ENCODE data around the gene MPPE1. TPM values are rescaled to one million over a fixed set of nuclear protein-coding genes. Genes with fewer than 3 reads are reported as not detected.
"Not testable (repeated sequence)": the region's sequence is repeated elsewhere in the genome, so short reads cannot be mapped to it uniquely, and the experiment has no call there.

The MPPE1 gene
- total RNA-seq, 2 experiments from 2014 or later = 60.4 to 61.1 TPM

- ATAC-seq (ENCODE audit: low read depth) = no peak
- no peaks in the 10 kb centered on the region for H3K36me3 Mint-ChIP-seq
- POLR2A ChIA-PET = no interaction called here
- H3K4me3 Mint-ChIP-seq = no peak overlapping the region
- no peaks in the 10 kb centered on the region for H3K9me3 Mint-ChIP-seq
- DNase-seq = no peak
- peaks cover 6% of the 10 kb centered on the region for H3K4me1 Mint-ChIP-seq
- no peak overlapping the region for H3K27ac Mint-ChIP-seq
- peaks cover 3% of the 10 kb centered on the region for H3K27me3 Mint-ChIP-seq
Measured at GRCh38 chr18:11944786-11945185, 36.7 kb upstream of the MPPE1 start.

DNA sequence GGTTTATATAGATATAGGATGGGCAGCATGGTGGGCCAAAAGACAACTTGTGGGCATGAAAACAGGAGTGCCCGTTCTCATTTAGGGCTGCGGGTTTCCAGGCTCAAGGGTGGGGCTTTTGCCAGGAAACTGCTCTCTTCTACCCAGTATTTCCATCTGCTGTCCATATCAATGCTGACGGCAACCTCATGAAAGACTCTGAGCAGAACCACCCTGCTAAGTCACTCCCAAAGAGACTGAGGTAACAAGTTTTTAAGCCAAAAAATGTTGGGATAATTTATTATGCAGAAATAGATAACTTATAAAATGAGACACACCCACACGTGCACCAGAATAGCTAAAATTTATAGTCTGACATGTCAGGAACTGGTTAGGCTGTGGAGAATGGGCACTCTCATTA is 36.1 kb upstream of the MPPE1 start:
- peaks cover 6% of the 10 kb centered on the region for H3K4me1 Mint-ChIP-seq
- H3K36me3 Mint-ChIP-seq = no peaks in the 10 kb centered on the region
- H3K9me3 Mint-ChIP-seq = no peaks in the 10 kb centered on the region
- DNase-seq (no peak), ATAC-seq (ENCODE audit: low read depth) (no peak)
- POLR2A ChIA-PET = no interaction called here
- no peak overlapping the region for H3K27ac Mint-ChIP-seq
- peaks cover 3% of the 10 kb centered on the region for H3K27me3 Mint-ChIP-seq
- no peak overlapping the region for H3K4me3 Mint-ChIP-seq

DNA sequence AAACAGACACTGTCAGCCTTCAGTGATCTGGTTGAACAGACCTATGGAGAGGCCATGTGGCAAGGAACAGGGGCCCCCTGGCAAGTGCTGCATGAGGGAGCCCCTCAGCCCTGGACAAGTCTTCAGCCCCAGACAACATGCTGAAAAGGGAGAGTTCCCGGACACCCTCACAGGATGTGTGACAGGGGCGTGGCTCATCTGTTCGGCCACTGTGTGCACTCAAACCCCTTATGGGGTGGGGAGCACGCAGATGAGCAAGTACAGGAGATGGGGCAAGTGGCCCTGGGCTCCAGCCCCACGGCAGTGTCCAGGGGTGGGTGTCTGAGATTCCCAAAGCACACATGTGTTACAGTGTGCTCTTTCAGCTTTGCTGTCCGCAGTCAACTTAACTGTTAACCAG is 35.4 kb upstream of the MPPE1 start:
- no peaks in the 10 kb centered on the region for H3K36me3 Mint-ChIP-seq
- POLR2A ChIA-PET = no interaction called here
- DNase-seq (no peak), ATAC-seq (ENCODE audit: low read depth) (no peak)
- no peak overlapping the region for H3K4me3 Mint-ChIP-seq
- peaks cover 6% of the 10 kb centered on the region for H3K4me1 Mint-ChIP-seq
- H3K9me3 Mint-ChIP-seq = no peaks in the 10 kb centered on the region
- H3K27ac Mint-ChIP-seq = no peak overlapping the region
- H3K27me3 Mint-ChIP-seq = peaks cover 3% of the 10 kb centered on the region

- Mint-ChIP-seq H3K4me3 (no peak overlapping the region), H3K27ac (no peak overlapping the region), H3K4me1 (peaks cover 4% of the 10 kb centered on the region), H3K36me3 (no peaks in the 10 kb centered on the region), H3K9me3 (no peaks in the 10 kb centered on the region), H3K27me3 (peaks cover 3% of the 10 kb centered on the region)
- POLR2A ChIA-PET = no interaction called here
- ATAC-seq (ENCODE audit: low read depth) (no peak), DNase-seq (no peak)
Measured at GRCh38 chr18:11940956-11941355, 32.8 kb upstream of the MPPE1 start.

GRCh38 chr18:11937874-11938478 is 29.9 kb upstream of the MPPE1 start:
- peaks cover 3% of the 10 kb centered on the region for H3K27me3 Mint-ChIP-seq
- H3K4me3 Mint-ChIP-seq = no peak overlapping the region
- H3K9me3 Mint-ChIP-seq = no peaks in the 10 kb centered on the region
- POLR2A ChIA-PET = interaction anchor here (1.1 to 1.9 kb wide), 2 partner anchors 42 to 58 kb away, joined by 3 to 5 read pairs; no protein-coding TSS in a partner anchor
- no peak overlapping the region for H3K27ac Mint-ChIP-seq
- H3K4me1 Mint-ChIP-seq = peaks cover 1% of the 10 kb centered on the region
- DNase-seq = peak; percentile 75
- no peaks in the 10 kb centered on the region for H3K36me3 Mint-ChIP-seq
- peak; percentile 60 for ATAC-seq (ENCODE audit: low read depth)

DNA sequence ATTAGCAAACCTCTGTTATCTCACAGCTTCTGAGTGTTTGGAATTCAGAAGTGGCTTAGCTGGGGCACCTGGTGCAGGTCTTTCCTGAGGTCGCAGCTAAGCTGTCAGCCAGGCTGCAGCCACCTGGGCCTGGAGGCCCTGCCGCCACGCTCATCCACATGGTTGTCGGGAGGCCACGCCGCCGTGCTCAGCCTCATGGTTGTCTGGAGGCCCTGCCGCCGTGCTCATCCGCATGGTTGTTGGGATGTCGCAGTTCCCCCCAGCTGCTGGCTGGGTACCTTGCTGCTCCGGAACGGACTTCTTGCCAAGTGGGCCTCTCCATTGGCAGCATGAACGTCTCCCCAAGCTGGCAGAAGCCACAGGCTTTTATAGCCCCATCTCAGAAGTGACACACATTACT is 24.3 kb upstream of the MPPE1 start:
- Mint-ChIP-seq H3K4me1 (no peaks in the 10 kb centered on the region), H3K27ac (no peak overlapping the region), H3K4me3 (no peak overlapping the region), H3K9me3 (no peaks in the 10 kb centered on the region), H3K27me3 (peaks cover 3% of the 10 kb centered on the region), H3K36me3 (no peaks in the 10 kb centered on the region)
- POLR2A ChIA-PET = no interaction called here
- no peak for ATAC-seq (ENCODE audit: low read depth)
- DNase-seq = no peak

GRCh38 chr18:11927497-11927896 is 19.4 kb upstream of the MPPE1 start:
- POLR2A ChIA-PET = no interaction called here
- no peaks in the 10 kb centered on the region for H3K9me3 Mint-ChIP-seq
- ATAC-seq (ENCODE audit: low read depth) (no peak), DNase-seq (no peak)
- no peak overlapping the region for H3K4me3 Mint-ChIP-seq
- peaks cover 2% of the 10 kb centered on the region for H3K27me3 Mint-ChIP-seq
- no peak overlapping the region for H3K27ac Mint-ChIP-seq
- no peaks in the 10 kb centered on the region for H3K4me1 Mint-ChIP-seq
- no peaks in the 10 kb centered on the region for H3K36me3 Mint-ChIP-seq

DNA sequence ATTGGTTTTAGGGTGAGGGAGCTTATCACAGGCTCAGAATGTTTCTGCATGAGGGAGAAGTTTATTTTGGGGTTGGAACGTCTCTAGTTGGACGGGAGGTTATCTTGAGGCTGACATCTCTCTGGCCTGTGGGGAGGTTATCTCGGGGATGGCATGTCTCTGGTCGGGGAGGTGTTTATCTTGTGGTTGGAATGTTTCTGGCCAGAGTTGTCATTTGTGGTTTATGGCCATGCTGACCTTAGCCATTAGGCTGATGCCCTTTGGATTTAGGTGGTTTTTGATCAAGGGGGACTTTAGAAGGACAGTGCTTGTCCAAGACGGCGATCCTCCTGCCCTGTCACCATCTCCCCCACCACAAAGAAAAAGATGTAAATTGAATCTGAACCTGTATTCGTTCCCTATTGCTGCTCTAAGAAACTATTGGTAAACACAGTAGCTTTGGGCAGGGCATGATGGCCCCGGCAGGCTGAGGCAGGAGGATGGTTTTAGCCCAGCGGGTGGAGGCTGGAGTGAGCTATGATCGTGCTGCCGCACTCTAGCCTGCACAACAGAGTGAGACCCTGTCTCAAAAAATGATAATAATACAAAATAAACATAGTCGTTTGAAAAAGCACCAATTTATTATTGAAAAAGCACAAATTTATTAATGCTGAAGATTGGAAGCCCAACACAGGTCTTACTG is 17.8 kb upstream of the MPPE1 start:
- H3K4me1 Mint-ChIP-seq = no peaks in the 10 kb centered on the region
- peaks cover 2% of the 10 kb centered on the region for H3K27me3 Mint-ChIP-seq
- no peaks in the 10 kb centered on the region for H3K9me3 Mint-ChIP-seq
- H3K4me3 Mint-ChIP-seq = no peak overlapping the region
- DNase-seq (no peak), ATAC-seq (ENCODE audit: low read depth) (no peak)
- POLR2A ChIA-PET = no interaction called here
- no peak overlapping the region for H3K27ac Mint-ChIP-seq
- H3K36me3 Mint-ChIP-seq = no peaks in the 10 kb centered on the region

DNA sequence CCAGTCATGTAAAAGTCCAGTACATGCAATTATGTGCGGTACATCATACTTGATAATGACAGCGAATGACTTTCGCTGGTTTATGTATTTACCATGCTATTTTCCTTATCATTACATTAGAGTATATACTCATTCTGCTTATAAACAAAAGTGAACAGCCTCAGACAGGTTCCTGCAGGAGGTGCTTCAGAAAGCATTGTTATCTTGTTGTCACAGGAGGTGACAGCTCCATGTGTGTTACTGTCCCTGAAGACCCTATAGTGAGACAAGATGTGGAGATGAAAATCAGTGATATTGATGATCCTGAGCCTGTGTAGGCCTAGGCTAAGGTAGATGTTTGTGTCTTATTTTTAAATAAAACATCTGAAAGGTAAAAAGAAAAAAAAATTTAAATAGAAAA is 15.3 kb upstream of the MPPE1 start:
- Mint-ChIP-seq H3K9me3 (no peaks in the 10 kb centered on the region), H3K4me3 (no peak overlapping the region), H3K36me3 (no peaks in the 10 kb centered on the region), H3K4me1 (no peaks in the 10 kb centered on the region), H3K27me3 (peaks cover 2% of the 10 kb centered on the region), H3K27ac (no peak overlapping the region)
- DNase-seq (no peak), ATAC-seq (ENCODE audit: low read depth) (no peak)
- POLR2A ChIA-PET = no interaction called here

DNA sequence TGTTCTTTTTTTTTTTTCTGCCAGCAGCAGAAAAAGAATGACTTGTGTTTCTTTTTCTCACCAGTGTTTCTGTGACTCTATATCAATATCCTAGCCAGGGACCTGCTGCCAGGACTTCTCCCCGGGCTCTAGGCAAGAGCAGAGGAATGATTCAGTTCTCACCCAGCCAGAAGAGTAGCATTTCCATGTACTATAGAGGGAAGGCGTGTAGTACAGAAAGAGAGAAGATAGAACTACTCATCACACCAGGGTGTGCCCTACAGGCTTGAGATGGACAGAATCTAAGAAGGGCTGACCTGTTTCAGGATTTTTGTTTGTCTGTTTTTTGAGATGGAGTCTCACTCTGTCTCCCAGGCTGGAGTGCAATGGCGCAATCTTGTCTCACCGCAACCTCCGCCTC is 11.4 kb upstream of the MPPE1 start:
- H3K27ac Mint-ChIP-seq; H3K27me3 Mint-ChIP-seq; H3K36me3 Mint-ChIP-seq; H3K4me3 Mint-ChIP-seq; H3K9me3 Mint-ChIP-seq; POLR2A ChIA-PET; ATAC-seq (ENCODE audit: low read depth); H3K4me1 Mint-ChIP-seq; DNase-seq: not testable (repeated sequence)

DNA sequence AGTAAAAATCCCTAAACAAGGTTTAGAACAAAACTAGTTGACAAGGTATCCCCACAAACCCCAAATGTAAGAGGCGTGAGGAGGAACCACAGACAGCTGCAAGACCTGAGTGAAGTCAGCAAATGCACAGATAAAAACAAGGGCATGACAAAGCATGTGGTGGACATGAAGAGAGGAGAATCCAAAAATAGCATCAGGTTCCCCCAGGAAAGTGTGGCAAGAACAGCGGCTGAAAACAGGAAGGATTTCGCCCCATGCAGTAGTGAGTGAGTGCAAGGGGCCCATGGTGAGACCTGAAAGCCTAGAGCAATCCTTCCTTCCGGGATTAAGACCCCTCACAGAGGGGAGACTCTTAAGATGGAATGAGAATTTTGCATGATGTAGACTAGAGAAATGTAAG is 8.8 kb upstream of the MPPE1 start:
- ATAC-seq (ENCODE audit: low read depth); H3K4me1 Mint-ChIP-seq; H3K4me3 Mint-ChIP-seq; DNase-seq; H3K36me3 Mint-ChIP-seq; H3K27me3 Mint-ChIP-seq; H3K27ac Mint-ChIP-seq; H3K9me3 Mint-ChIP-seq; POLR2A ChIA-PET: not testable (repeated sequence)

DNA sequence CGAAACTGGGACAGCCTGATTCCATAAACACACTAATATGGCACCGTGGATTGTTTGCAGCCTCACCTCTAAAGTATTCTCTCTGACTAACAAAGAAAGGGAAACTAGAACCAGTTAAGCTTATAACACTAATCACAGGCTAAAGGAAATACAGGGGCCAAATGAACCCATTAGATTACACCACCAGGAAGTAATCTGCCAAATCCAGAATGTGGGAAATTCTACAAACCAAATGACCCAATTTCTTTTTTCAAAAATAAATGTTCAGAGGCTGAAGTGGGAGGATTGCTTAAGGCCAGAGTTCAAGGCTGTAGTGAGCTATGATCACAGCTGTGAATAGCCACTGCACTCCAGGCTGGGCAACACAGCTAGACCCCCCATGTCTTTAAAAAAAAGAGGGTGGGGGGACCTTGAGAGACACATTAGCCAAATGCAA is 1.5 kb upstream of the MPPE1 start:
- POLR2A ChIA-PET = interaction anchor here (2.4 kb wide), 1 partner anchor 59 kb away, joined by 13 read pairs; the partner anchor contains the start of gene CHMP1B
- peaks cover 7% of the 10 kb centered on the region for H3K36me3 Mint-ChIP-seq
- peaks cover 13% of the 10 kb centered on the region for H3K4me1 Mint-ChIP-seq
- H3K9me3 Mint-ChIP-seq = no peaks in the 10 kb centered on the region
- H3K4me3 Mint-ChIP-seq = peak overlapping the region; percentile 25
- no peak overlapping the region for H3K27ac Mint-ChIP-seq
- DNase-seq = no peak
- no peak for ATAC-seq (ENCODE audit: low read depth)
- H3K27me3 Mint-ChIP-seq = no peaks in the 10 kb centered on the region

DNA sequence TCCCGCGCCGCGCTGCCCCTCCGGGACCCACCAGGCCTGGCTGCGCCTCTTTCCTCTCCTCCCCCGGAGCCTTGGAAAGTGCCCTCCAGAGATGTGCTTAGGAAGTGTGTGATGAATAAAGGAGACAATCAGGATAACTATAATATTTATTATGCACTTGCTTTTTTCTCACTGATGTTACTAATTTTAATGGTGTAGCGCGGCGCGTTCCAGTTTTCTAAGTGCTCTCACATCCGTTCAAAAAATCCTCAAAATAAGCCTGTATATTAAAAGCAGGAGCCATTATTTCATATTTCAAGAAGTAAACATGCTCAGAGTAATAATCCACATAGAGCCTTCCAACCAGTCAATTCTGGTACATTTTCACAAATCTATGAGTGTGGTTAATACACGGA is 941 bp upstream of the MPPE1 start:
- Mint-ChIP-seq H3K9me3 (no peaks in the 10 kb centered on the region), H3K27ac (peak overlapping the region; percentile 84), H3K4me3 (peak overlapping the region; percentile 82), H3K36me3 (peaks cover 7% of the 10 kb centered on the region), H3K4me1 (peaks cover 13% of the 10 kb centered on the region), H3K27me3 (no peaks in the 10 kb centered on the region)
- ATAC-seq (ENCODE audit: low read depth) (no peak), DNase-seq (no peak)
- POLR2A ChIA-PET = interaction anchor here (0.6 to 2.4 kb wide), 3 partner anchors 28 to 72 kb away, joined by 3 to 13 read pairs (median 4); partner anchors contain the start of genes CHMP1B and IMPA2
